Glutamatergic neuron (in vitro differentiated cells): ENCODE measurements around the gene OR2Y1. TPM values are rescaled to one million over a fixed set of nuclear protein-coding genes. Genes with fewer than 3 reads are reported as not detected.

Experiments used
- DNase-seq: peaks from one replicate; pipeline ENCODE4 v3.0.0; 2022
- H3K27ac Mint-ChIP-seq: one replicate; pipeline ENCODE4 v1.8.0; 2020; ENCODE audit warnings: mild to moderate bottlenecking, mixed read lengths, inconsistent platforms; ENCODE audit not compliant: unreplicated experiment
- H3K27me3 Mint-ChIP-seq: one replicate; pipeline ENCODE4 v1.8.0; 2020; ENCODE audit warnings: mild to moderate bottlenecking, moderate library complexity, mixed read lengths, inconsistent platforms; ENCODE audit not compliant: unreplicated experiment
- H3K36me3 Mint-ChIP-seq: one replicate; pipeline ENCODE4 v1.8.0; 2020; ENCODE audit warnings: mild to moderate bottlenecking, mixed read lengths, inconsistent platforms; ENCODE audit not compliant: unreplicated experiment
- H3K4me1 Mint-ChIP-seq: one replicate; pipeline ENCODE4 v1.8.0; 2020; ENCODE audit warnings: mild to moderate bottlenecking, low read depth, mixed read lengths, inconsistent platforms; ENCODE audit not compliant: unreplicated experiment
- H3K4me3 Mint-ChIP-seq: one replicate; pipeline ENCODE4 v1.8.0; 2020; ENCODE audit warnings: mild to moderate bottlenecking, mixed read lengths, inconsistent platforms; ENCODE audit not compliant: unreplicated experiment
- H3K9me3 Mint-ChIP-seq: one replicate; pipeline ENCODE4 v1.8.0; 2020; ENCODE audit warnings: mild to moderate bottlenecking, moderate library complexity, mixed read lengths, inconsistent platforms; ENCODE audit not compliant: unreplicated experiment
- total RNA-seq: library from RNA; stranded (reverse); fragmentation: NEBNext Ultra II Directional; extraction: Animal tissue kit (Norgen Biotek cat#: 25700); gene quantifications from one replicate; pipeline ENCODE4 v1.2.1, GENCODE V29; 2021; ENCODE audit not compliant: unreplicated experiment
- TF ChIP-seq, protein P1 (sequence below): fragments of 200-600 bp; sonication (generic); IDR thresholded peaks from one replicate; pipeline ENCODE4 v1.5.0; 2021; ENCODE audit not compliant: partially characterized antibody, unreplicated experiment

The OR2Y1 gene
- total RNA-seq, 1 donor from 2014 or later: not detected

DNA sequence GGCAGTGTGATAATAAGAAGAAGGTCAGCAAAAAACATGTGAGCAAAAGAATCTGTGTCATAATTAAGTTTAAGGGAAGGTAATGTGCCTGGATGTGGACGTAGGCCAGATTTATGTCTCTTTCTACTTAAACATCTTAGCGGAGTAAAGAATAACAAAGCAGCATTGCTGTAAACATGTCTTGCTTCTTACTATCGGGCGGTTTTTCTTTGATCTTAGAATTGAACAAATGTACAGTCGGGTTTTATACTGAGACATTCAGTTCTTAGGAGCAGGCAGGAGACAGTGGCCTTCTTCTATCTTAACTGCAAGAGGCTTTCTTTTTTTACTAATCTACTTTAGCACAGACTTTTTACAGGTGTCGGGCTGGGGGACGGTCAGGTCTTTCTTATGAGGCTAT, 50.1 kb downstream of the OR2Y1 start:
- Mint-ChIP-seq H3K9me3 (no peaks in the 10 kb centered on the region), H3K4me1 (no peaks in the 10 kb centered on the region), H3K4me3 (no peak overlapping the region), H3K27ac (no peak overlapping the region), H3K36me3 (no peaks in the 10 kb centered on the region), H3K27me3 (peaks cover 4% of the 10 kb centered on the region)
- TF ChIP-seq, protein P1, sequence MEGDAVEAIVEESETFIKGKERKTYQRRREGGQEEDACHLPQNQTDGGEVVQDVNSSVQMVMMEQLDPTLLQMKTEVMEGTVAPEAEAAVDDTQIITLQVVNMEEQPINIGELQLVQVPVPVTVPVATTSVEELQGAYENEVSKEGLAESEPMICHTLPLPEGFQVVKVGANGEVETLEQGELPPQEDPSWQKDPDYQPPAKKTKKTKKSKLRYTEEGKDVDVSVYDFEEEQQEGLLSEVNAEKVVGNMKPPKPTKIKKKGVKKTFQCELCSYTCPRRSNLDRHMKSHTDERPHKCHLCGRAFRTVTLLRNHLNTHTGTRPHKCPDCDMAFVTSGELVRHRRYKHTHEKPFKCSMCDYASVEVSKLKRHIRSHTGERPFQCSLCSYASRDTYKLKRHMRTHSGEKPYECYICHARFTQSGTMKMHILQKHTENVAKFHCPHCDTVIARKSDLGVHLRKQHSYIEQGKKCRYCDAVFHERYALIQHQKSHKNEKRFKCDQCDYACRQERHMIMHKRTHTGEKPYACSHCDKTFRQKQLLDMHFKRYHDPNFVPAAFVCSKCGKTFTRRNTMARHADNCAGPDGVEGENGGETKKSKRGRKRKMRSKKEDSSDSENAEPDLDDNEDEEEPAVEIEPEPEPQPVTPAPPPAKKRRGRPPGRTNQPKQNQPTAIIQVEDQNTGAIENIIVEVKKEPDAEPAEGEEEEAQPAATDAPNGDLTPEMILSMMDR: no peak
- DNase-seq: no peak

Other genes with a start within 250 kb of the OR2Y1 start
- gene CNOT6, start 245.7 kb downstream of the OR2Y1 start, total RNA-seq: 62.0 TPM
- gene SCGB3A1, start 148.6 kb downstream of the OR2Y1 start, total RNA-seq: not detected
- 0.17 TPM for gene FLT4, start 90.5 kb downstream of the OR2Y1 start, total RNA-seq
- 45.6 TPM for gene MGAT1, start 62.7 kb upstream of the OR2Y1 start, total RNA-seq
- gene ZFP62, start 121.2 kb upstream of the OR2Y1 start, total RNA-seq: 27.0 TPM
- gene BTNL8, start 159.1 kb upstream of the OR2Y1 start, total RNA-seq: not detected
- gene BTNL3, start 248.8 kb upstream of the OR2Y1 start, total RNA-seq: not detected